ENCODE data around the gene CACTIN.

The CACTIN gene

GRCh38 chr19:3660493-3661219 lies 34.1 kb upstream of the CACTIN start:
- no peak for TF ChIP-seq CTCF (conservative IDR thresholded peaks at IDR 0.05; ENCODE audit: low read depth, low read length)
- no peak for DNase-seq (ENCODE audit: low read depth)
- no peak overlapping the region for H3K4me3 ChIP-seq (ENCODE audit: low read depth, low read length)

GRCh38 chr19:3659746-3660112 lies 33.1 kb upstream of the CACTIN start:
- no peak for TF ChIP-seq CTCF (conservative IDR thresholded peaks at IDR 0.05; ENCODE audit: low read depth, low read length)
- H3K4me3 ChIP-seq (ENCODE audit: low read depth, low read length), result no peak overlapping the region
- no peak for DNase-seq (ENCODE audit: low read depth)

- no peak for TF ChIP-seq CTCF (conservative IDR thresholded peaks at IDR 0.05; ENCODE audit: low read depth, low read length)
- no peak overlapping the region for H3K4me3 ChIP-seq (ENCODE audit: low read depth, low read length)
- DNase-seq (ENCODE audit: low read depth), result no peak
Measured at GRCh38 chr19:3658870-3659745, 32.5 kb upstream of the CACTIN start.

GRCh38 chr19:3658004-3658869 lies 31.6 kb upstream of the CACTIN start:
- no peak for DNase-seq (ENCODE audit: low read depth)
- no peak for TF ChIP-seq CTCF (conservative IDR thresholded peaks at IDR 0.05; ENCODE audit: low read depth, low read length)

GRCh38 chr19:3657395-3657769 lies 30.8 kb upstream of the CACTIN start:
- no peak for TF ChIP-seq CTCF (conservative IDR thresholded peaks at IDR 0.05; ENCODE audit: low read depth, low read length)
- DNase-seq (ENCODE audit: low read depth), result no peak
- no peak overlapping the region for H3K4me3 ChIP-seq (ENCODE audit: low read depth, low read length)

More at GRCh38 chr19:3658004-3658869, 31.6 kb upstream of the CACTIN start:
- H3K4me3 ChIP-seq (ENCODE audit: low read depth, low read length), result no peak overlapping the region

GRCh38 chr19:3656747-3657394 lies 30.3 kb upstream of the CACTIN start:
- no peak for DNase-seq (ENCODE audit: low read depth)
- peak; percentile 18 for TF ChIP-seq CTCF (conservative IDR thresholded peaks at IDR 0.05; ENCODE audit: low read depth, low read length)
- no peak overlapping the region for H3K4me3 ChIP-seq (ENCODE audit: low read depth, low read length)

All from choroid plexus epithelial cell (primary cell).